ENCODE measurements around the gene TMEM184B.

- TF ChIP-seq CTCF (IDR thresholded peaks at IDR 0.05): no peak
- no peak for TF ChIP-seq POLR2A (IDR thresholded peaks at IDR 0.05)
- TF ChIP-seq EP300 (IDR thresholded peaks at IDR 0.05): no peak
Observed at GRCh38 chr22:38173641-38173906, 99.2 kb downstream of the TMEM184B start.

Data from ovary (tissue), 3 donors.